Mesendoderm (in vitro differentiated cells): Measurements from ENCODE around the gene LGR4. TPM values are rescaled to one million over a fixed set of nuclear protein-coding genes. Genes with fewer than 3 reads are reported as not detected.
"Not testable (repeated sequence)": the region's sequence is repeated elsewhere in the genome, so short reads cannot be mapped to it uniquely, and the experiment has no call there.

ENCODE experiments used
- DNase-seq: peaks from one replicate; pipeline ENCODE4 v3.0.0; 2013
- H2AK5ac ChIP-seq: 2 replicates; pipeline ENCODE4 v1.6.1; 2013; ENCODE audit warnings: low read length, inconsistent platforms
- H2BK120ac ChIP-seq: 2 replicates; pipeline ENCODE4 v1.6.1; 2013; ENCODE audit warnings: low read depth, mild to moderate bottlenecking, low read length, moderate library complexity, mixed read lengths
- H2BK15ac ChIP-seq: replicated peaks from 2 replicates; pipeline ENCODE4 v1.6.1; 2013; ENCODE audit warnings: low read depth, mild to moderate bottlenecking, moderate library complexity
- H2BK5ac ChIP-seq: 2 replicates; pipeline ENCODE4 v1.6.1; 2013; ENCODE audit warnings: low read length, inconsistent platforms
- H3K18ac ChIP-seq: 2 replicates; pipeline ENCODE4 v1.6.1; 2013; ENCODE audit warnings: mild to moderate bottlenecking, low read length, mixed read lengths
- H3K23ac ChIP-seq: one replicate; pipeline ENCODE4 v1.6.1; 2013; ENCODE audit warnings: low read length
- H3K27ac ChIP-seq: 2 replicates; pipeline ENCODE4 v1.5.1; 2013; ENCODE audit warnings: low read depth, mild to moderate bottlenecking, inconsistent platforms, low read length, moderate library complexity
- H3K27me3 ChIP-seq: 2 replicates; pipeline ENCODE4 v1.6.1; 2013; ENCODE audit warnings: low read length, control low read depth, mild to moderate bottlenecking, inconsistent platforms; ENCODE audit not compliant: insufficient read depth, poor library complexity
- H3K36me3 ChIP-seq: 2 replicates; pipeline ENCODE4 v1.6.1; 2013; ENCODE audit warnings: low read length, inconsistent platforms; ENCODE audit not compliant: control insufficient read depth, insufficient read depth
- H3K4ac ChIP-seq: one replicate; pipeline ENCODE4 v1.6.1; 2013; ENCODE audit warnings: low read depth, mild to moderate bottlenecking, low read length, moderate library complexity
- H3K4me1 ChIP-seq: 2 replicates; pipeline ENCODE4 v1.6.1; 2013; ENCODE audit warnings: low read depth, low read length, inconsistent platforms; ENCODE audit not compliant: control insufficient read depth
- H3K4me2 ChIP-seq: 2 replicates; pipeline ENCODE4 v1.6.1; 2013; ENCODE audit warnings: low read length
- H3K4me3 ChIP-seq: 2 replicates; pipeline ENCODE4 v1.5.1; 2013; ENCODE audit warnings: mild to moderate bottlenecking, low read length
- H3K56ac ChIP-seq: one replicate; pipeline ENCODE4 v1.6.1; 2013; ENCODE audit warnings: low read length
- H3K79me1 ChIP-seq: 2 replicates; pipeline ENCODE4 v1.6.1; 2013; ENCODE audit warnings: low read length, inconsistent platforms
- H3K79me2 ChIP-seq: 2 replicates; pipeline ENCODE4 v1.6.1; 2013; ENCODE audit warnings: mild to moderate bottlenecking, low read length; ENCODE audit not compliant: control insufficient read depth, insufficient read depth
- H3K9ac ChIP-seq: 2 replicates; pipeline ENCODE4 v1.6.1; 2013; ENCODE audit warnings: low read length, inconsistent platforms
- H4K5ac ChIP-seq: one replicate; pipeline ENCODE4 v1.6.1; 2013; ENCODE audit warnings: low read length
- H4K8ac ChIP-seq: one replicate; pipeline ENCODE4 v1.6.1; 2013; ENCODE audit warnings: low read depth, mild to moderate bottlenecking, control low read depth, low read length, moderate library complexity
- WGBS: extraction: QIAGEN DNeasy Blood & Tissue Kit; methylation state at CpG from one replicate; pipeline ENCODE4 v1.1.7; 2013; ENCODE audit warnings: low lambda C conversion rate, missing lambda C conversion rate; ENCODE audit not compliant: insufficient coverage; ENCODE audit errors: extremely low coverage; 5-methylcytosine and 5-hydroxymethylcytosine counted together
- polyA plus RNA-seq, 2 experiments: library from polyadenylated mRNA; stranded (reverse); fragments of 200-250 nt; gene quantifications; one replicate each; pipeline ENCODE4 v1.2.3, GENCODE V29; 2013

Gene LGR4
- polyA plus RNA-seq (2013, experiment 1 of 2), result 13.6 TPM
- polyA plus RNA-seq (2013, experiment 2 of 2), result 15.2 TPM

GRCh38 chr11:27472398-27473016 lies at the start of gene LGR4:
LGR4 (minus strand) TSS chr11:27472790; CDS start chr11:27472302, 488 bp downstream.
- Histone ChIP-seq H3K27me3 (no peaks in the 10 kb centered on the region), H2BK120ac (peak within 1 kb of the TSS; percentile 47), H3K79me1 (peaks cover 13% of the 10 kb centered on the region), H3K79me2 (peaks cover 33% of the 10 kb centered on the region), H3K9ac (peak within 1 kb of the TSS; percentile 88), H3K27ac (peak within 1 kb of the TSS; percentile 95), H4K5ac (no peak within 1 kb of the TSS), H3K56ac (peak within 1 kb of the TSS; percentile 92), H3K4me3 (peak within 1 kb of the TSS; percentile 71), H3K4me1 (peaks cover 4% of the 10 kb centered on the region), H2AK5ac (no peak within 1 kb of the TSS), H3K23ac (peak within 1 kb of the TSS; percentile 19), H4K8ac (no peak within 1 kb of the TSS), H3K4ac (peak within 1 kb of the TSS; percentile 85), H2BK15ac (no peak within 1 kb of the TSS), H3K18ac (peak within 1 kb of the TSS; percentile 72), H3K4me2 (peak within 1 kb of the TSS; percentile 63), H3K36me3 (no peaks in the 10 kb centered on the region), H2BK5ac (peak within 1 kb of the TSS; percentile 48)
- no CpG with 5 or more reads among the region's 57 CpGs for whole genome bisulfite sequencing
- peak; percentile 100 for DNase-seq

- H3K18ac ChIP-seq, result no peak overlapping the region
- no peak overlapping the region for H3K4me3 ChIP-seq
- H3K79me2 ChIP-seq, result no peaks in the 10 kb centered on the region
- no peaks in the 10 kb centered on the region for H3K79me1 ChIP-seq
- no peak overlapping the region for H2BK15ac ChIP-seq
- no peak overlapping the region for H2BK5ac ChIP-seq
- H3K4me1 ChIP-seq, result no peaks in the 10 kb centered on the region
- no peak overlapping the region for H3K27ac ChIP-seq
- no peaks in the 10 kb centered on the region for H3K36me3 ChIP-seq
- no peak overlapping the region for H2BK120ac ChIP-seq
- H3K23ac ChIP-seq, result no peak overlapping the region
- no peaks in the 10 kb centered on the region for H3K27me3 ChIP-seq
- no peak overlapping the region for H2AK5ac ChIP-seq
- no peak for DNase-seq
- H3K4ac ChIP-seq, result no peak overlapping the region
- H3K9ac ChIP-seq, result no peak overlapping the region
- no peak overlapping the region for H3K56ac ChIP-seq
- WGBS, result no CpG with 5 or more reads among the region's 3 CpGs
- H4K8ac ChIP-seq, result no peak overlapping the region
- H4K5ac ChIP-seq, result no peak overlapping the region
- no peak overlapping the region for H3K4me2 ChIP-seq
Measured at GRCh38 chr11:27520226-27520625, 47.6 kb upstream of the LGR4 start.

- Histone ChIP-seq H3K18ac (no peak overlapping the region), H4K5ac (no peak overlapping the region)
Measured at GRCh38 chr11:27518518-27518917, 45.9 kb upstream of the LGR4 start.

GRCh38 chr11:27517490-27517889 lies 44.9 kb upstream of the LGR4 start:
- H2BK120ac ChIP-seq, DNase-seq, H3K4me2 ChIP-seq, H4K8ac ChIP-seq, H4K5ac ChIP-seq, H2AK5ac ChIP-seq, H3K27me3 ChIP-seq, H3K4ac ChIP-seq, H2BK15ac ChIP-seq, H3K23ac ChIP-seq, H3K4me3 ChIP-seq, H3K27ac ChIP-seq, H3K4me1 ChIP-seq, H2BK5ac ChIP-seq, H3K79me2 ChIP-seq, H3K56ac ChIP-seq, H3K36me3 ChIP-seq, H3K9ac ChIP-seq, H3K79me1 ChIP-seq, H3K18ac ChIP-seq: not testable (repeated sequence)
- no CpG with 5 or more reads among the region's 1 CpG for WGBS

More at GRCh38 chr11:27518518-27518917, 45.9 kb upstream of the LGR4 start:
- H2BK5ac ChIP-seq, result no peak overlapping the region
- H3K36me3 ChIP-seq, result no peaks in the 10 kb centered on the region
- H2BK15ac ChIP-seq, result no peak overlapping the region
- H4K8ac ChIP-seq, result no peak overlapping the region
- H3K27ac ChIP-seq, result no peak overlapping the region
- no peak overlapping the region for H3K4ac ChIP-seq
- H3K27me3 ChIP-seq, result no peaks in the 10 kb centered on the region
- H3K79me1 ChIP-seq, result no peaks in the 10 kb centered on the region
- H3K4me1 ChIP-seq, result no peaks in the 10 kb centered on the region
- H3K56ac ChIP-seq, result no peak overlapping the region
- no peak overlapping the region for H2BK120ac ChIP-seq
- H2AK5ac ChIP-seq, result no peak overlapping the region
- no CpG with 5 or more reads among the region's 2 CpGs for WGBS
- no peak overlapping the region for H3K4me2 ChIP-seq
- H3K9ac ChIP-seq, result no peak overlapping the region
- H3K79me2 ChIP-seq, result no peaks in the 10 kb centered on the region
- H3K4me3 ChIP-seq, result no peak overlapping the region
- no peak overlapping the region for H3K23ac ChIP-seq
- no peak for DNase-seq

GRCh38 chr11:27514558-27514957 lies 42.0 kb upstream of the LGR4 start:
- H3K79me1 ChIP-seq, result no peaks in the 10 kb centered on the region
- no CpG with 5 or more reads among the region's 4 CpGs for WGBS
- no peak overlapping the region for H3K4ac ChIP-seq
- H3K18ac ChIP-seq, result no peak overlapping the region
- H3K9ac ChIP-seq, result no peak overlapping the region
- no peak overlapping the region for H4K5ac ChIP-seq
- H3K4me1 ChIP-seq, result no peaks in the 10 kb centered on the region
- no peak overlapping the region for H3K56ac ChIP-seq
- H3K27me3 ChIP-seq, result no peaks in the 10 kb centered on the region
- H3K27ac ChIP-seq, result no peak overlapping the region
- H2BK15ac ChIP-seq, result no peak overlapping the region
- H3K4me2 ChIP-seq, result no peak overlapping the region
- no peak overlapping the region for H2AK5ac ChIP-seq
- H4K8ac ChIP-seq, result no peak overlapping the region
- H3K23ac ChIP-seq, result no peak overlapping the region
- no peak for DNase-seq
- no peak overlapping the region for H2BK120ac ChIP-seq
- no peak overlapping the region for H2BK5ac ChIP-seq
- H3K4me3 ChIP-seq, result no peak overlapping the region
- H3K36me3 ChIP-seq, result no peaks in the 10 kb centered on the region
- H3K79me2 ChIP-seq, result no peaks in the 10 kb centered on the region

GRCh38 chr11:27514076-27514475 lies 41.5 kb upstream of the LGR4 start:
- Histone ChIP-seq H3K4me3 (no peak overlapping the region), H3K79me2 (no peaks in the 10 kb centered on the region), H3K4me1 (no peaks in the 10 kb centered on the region), H3K18ac (no peak overlapping the region), H3K79me1 (no peaks in the 10 kb centered on the region), H3K27me3 (no peaks in the 10 kb centered on the region), H3K9ac (no peak overlapping the region), H2BK15ac (no peak overlapping the region), H3K27ac (no peak overlapping the region), H3K36me3 (no peaks in the 10 kb centered on the region), H3K4ac (no peak overlapping the region), H3K4me2 (no peak overlapping the region), H4K8ac (no peak overlapping the region), H2AK5ac (no peak overlapping the region), H4K5ac (no peak overlapping the region), H2BK5ac (no peak overlapping the region), H2BK120ac (no peak overlapping the region), H3K23ac (no peak overlapping the region), H3K56ac (no peak overlapping the region)
- no peak for DNase-seq
- WGBS, result no CpG with 5 or more reads among the region's 4 CpGs
